IPS-NIHi11 (cell line): ENCODE measurements around the gene PSMA5.

Experiments
- DNase-seq: peaks from one replicate; pipeline ENCODE4 v3.0.0; 2012; ENCODE audit warnings: mixed read lengths, low spot score

The PSMA5 gene

GRCh38 chr1:109367626-109368025, 58.6 kb downstream of the PSMA5 start:
- DNase-seq = no peak

GRCh38 chr1:109365642-109366204, 60.5 kb downstream of the PSMA5 start:
- DNase-seq = no peak

GRCh38 chr1:109361649-109362048, 64.6 kb downstream of the PSMA5 start:
- DNase-seq = no peak

GRCh38 chr1:109361069-109361468, 65.2 kb downstream of the PSMA5 start:
- no peak for DNase-seq

DNA sequence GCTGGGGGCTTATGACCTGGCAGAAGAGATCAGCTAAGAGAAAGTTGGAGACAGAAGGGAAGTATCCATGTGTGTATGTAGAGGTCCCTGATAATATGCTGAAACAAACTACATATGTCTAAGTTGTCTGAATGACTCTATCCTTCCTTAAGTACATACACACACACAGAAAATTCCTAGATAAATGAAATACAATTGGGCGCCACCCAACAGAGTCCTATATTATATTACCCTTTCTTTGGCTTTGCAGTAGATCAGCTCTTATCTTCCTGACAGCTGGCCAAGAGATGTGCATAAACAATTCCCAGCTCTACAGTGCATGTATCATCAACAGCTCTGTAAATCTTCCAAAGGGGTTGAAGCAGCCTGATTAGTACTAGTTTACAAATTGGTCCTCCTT, 68.6 kb downstream of the PSMA5 start:
- no peak for DNase-seq

- no peak for DNase-seq
These were observed 69.3 kb downstream of the PSMA5 start for GRCh38 chr1:109356915-109357314.

- no peak for DNase-seq
These were observed 69.7 kb downstream of the PSMA5 start for GRCh38 chr1:109356505-109356904.

DNA sequence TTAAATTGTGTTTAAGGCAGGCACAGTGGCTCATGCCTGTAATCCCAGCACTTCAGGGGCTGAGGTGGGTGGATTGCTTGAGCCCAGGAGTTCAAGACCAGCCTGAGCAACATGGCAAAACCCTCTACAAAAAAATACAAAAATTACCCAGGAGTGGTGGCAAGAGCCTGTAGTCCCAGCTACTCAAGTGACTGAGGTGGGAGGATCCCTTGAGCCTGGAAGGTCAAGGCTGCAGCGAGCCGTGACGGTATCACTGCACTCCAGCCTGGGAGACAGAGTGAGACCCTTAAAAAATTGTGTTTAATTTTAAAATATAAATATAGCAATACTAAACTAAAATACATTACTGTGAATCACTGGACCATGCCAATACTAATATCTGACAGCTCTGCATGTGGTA, 71.3 kb downstream of the PSMA5 start:
- DNase-seq = no peak

DNA sequence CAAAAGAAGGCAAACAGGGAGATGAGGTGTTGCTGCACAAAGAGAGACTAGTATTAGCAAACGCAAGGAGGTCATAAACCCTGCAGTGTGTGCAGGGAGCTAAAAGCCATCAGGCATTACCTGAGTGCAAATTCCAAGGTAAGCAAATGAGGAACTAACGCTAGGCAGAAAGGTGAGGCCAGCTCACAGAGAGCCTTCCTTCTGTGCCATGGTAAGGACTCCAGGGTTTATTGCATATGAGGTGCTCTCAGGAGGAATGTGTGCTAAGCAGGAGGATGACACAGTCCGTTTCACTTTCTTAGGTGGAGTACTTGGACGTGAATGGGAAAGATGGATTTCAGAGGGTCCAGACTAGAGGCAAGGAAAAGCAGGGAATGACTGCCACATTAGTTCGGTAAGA, 74.8 kb downstream of the PSMA5 start:
- no peak for DNase-seq

DNA sequence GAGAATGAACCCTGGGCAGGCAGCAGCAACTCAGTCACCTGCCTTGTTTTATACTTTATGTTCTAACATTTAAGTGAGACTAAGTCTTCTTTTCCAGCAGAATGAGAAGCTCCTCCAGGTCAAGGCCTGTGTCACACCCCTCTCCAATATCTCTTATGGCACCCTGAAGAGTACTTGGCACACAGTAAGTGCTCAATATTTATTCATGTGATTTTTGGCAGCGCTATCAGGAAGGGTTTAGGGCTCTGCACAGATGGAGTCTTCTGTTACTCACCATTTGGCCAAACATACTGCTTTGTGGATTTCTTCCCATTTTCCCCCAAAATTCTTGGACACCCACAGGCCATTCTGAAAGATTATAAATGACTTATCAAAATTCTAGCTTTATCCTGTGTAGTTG, 75.6 kb downstream of the PSMA5 start:
- DNase-seq = no peak

GRCh38 chr1:109350182-109350581, 76.1 kb downstream of the PSMA5 start:
- no peak for DNase-seq
